Measurements from ENCODE around the gene CABLES1. TPM values are rescaled to one million over a fixed set of nuclear protein-coding genes. Genes with fewer than 3 reads are reported as not detected.

CABLES1 gene
- total and polyA plus RNA-seq, 2 of the 8 experiments (the other 6 are each of a cell fraction or from before 2014, with no cell fraction given): 9.2 to 26.4 TPM

DNA sequence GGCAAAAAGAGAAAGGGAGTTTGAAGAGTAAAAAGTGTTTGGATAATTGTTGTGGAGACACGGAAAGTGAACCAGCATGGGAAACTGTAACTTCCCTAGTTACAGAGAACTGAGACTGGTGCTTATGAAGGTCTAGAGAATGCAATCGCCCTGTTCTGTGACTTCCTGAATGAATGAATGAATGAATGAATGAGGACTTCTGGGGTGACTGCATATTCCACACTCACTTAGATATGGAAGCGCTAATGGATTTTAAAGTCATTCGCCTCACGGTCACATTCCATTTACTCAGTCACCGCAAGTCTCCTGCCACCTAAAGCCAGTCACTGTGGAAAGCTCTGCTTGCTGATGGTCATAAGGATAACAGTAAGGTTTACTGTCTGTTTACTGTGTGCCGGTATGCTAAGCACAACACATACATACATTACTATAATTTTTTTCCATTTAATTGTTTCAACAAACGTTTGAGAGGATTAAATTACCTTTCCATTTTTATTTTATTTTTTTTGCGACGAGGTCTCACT, 138.2 kb downstream of the CABLES1 start:
- H2BK5ac ChIP-seq (ENCODE audit: low read depth, low read length): 0 out of 2 replicates have a peak overlapping the region, but pooled peaks have one; percentile 56
- no peak overlapping the region for H3K23ac ChIP-seq (ENCODE audit: insufficient read length)
- no peak overlapping the region for H2BK15ac ChIP-seq (ENCODE audit: low read length)
- H3K79me1 ChIP-seq (ENCODE audit: low read depth, low read length): no peaks in the 10 kb centered on the region
- no peak overlapping the region for H4K5ac ChIP-seq (ENCODE audit: insufficient read length, low read depth, low read length)
- H3K4me1 ChIP-seq (replicated peaks in 1 of 4; ENCODE audit: control insufficient read depth in 3 of 4, insufficient read depth in 4 of 4, low read length in 3 of 4): 0 out of 7 replicates have a peak, but pooled peaks cover 0 to 2% (median 0%) of the 10 kb centered on the region in 4 experiments
- 91 to 100% methylated on average over 2 to 10 of the region's 10 CpGs for WGBS, 2 experiments (ENCODE audit: extremely low coverage in 1 of 2, insufficient coverage in 1 of 2, insufficient read length in 1 of 2, insufficient replicate concordance in 2 of 2, low coverage in 1 of 2, low lambda C conversion rate in 2 of 2, missing lambda C conversion rate in 1 of 2)
- no peak overlapping the region for H3K9ac ChIP-seq (replicated peaks in 1 of 4; ENCODE audit: extremely low read depth in 1 of 4, low read depth in 3 of 4, low read length in 3 of 4)
- no peak overlapping the region for H2BK120ac ChIP-seq (replicated peaks; ENCODE audit: low read depth, low read length)
- no peak overlapping the region for H3K4ac ChIP-seq (replicated peaks; ENCODE audit: insufficient read length, low read depth, low read length)
- peak overlapping the region; percentile 88; the same call in 1 of the 2 replicates for H2AK5ac ChIP-seq (ENCODE audit: low read depth, low read length)
- CTCF ChIA-PET (ENCODE audit: partially characterized antibody): interaction anchor here (3.8 kb wide), 1 partner anchor 13 kb away, joined by 18 read pairs; no protein-coding TSS in a partner anchor
- no peak for DNase-seq (ENCODE audit: low read depth in 1 of 2, low spot score in 2 of 2)
- no peak overlapping the region for H3K4me2 ChIP-seq (ENCODE audit: insufficient read depth in 1 of 2, low read depth in 2 of 2, low read length in 2 of 2)
- no peak overlapping the region for H2AFZ ChIP-seq (ENCODE audit: low read length)
- no peak overlapping the region for H3K56ac ChIP-seq (replicated peaks; ENCODE audit: insufficient read length, low read depth, low read length)
- no peaks in the 10 kb centered on the region for H3K27me3 ChIP-seq (replicated peaks in 1 of 4; ENCODE audit: control insufficient read depth in 3 of 4, extremely low read depth in 1 of 4, insufficient read depth in 3 of 4, low read length in 3 of 4)
- no peak overlapping the region for H4K91ac ChIP-seq (replicated peaks; ENCODE audit: insufficient read length, low read length)
- H3K18ac ChIP-seq (ENCODE audit: extremely low read depth, low read length): no peak overlapping the region
- no peak overlapping the region for H3K14ac ChIP-seq (ENCODE audit: insufficient read length)
- H3K36me3 ChIP-seq (ENCODE audit: control insufficient read depth in 2 of 4, insufficient read depth in 4 of 4, low read length in 3 of 4): peaks cover 0 to 3% (median 0%) of the 10 kb centered on the region in 4 experiments; a peak in 3 of 8 replicates
- H3K4me3 ChIP-seq (ENCODE audit: extremely low read depth in 1 of 4, insufficient read depth in 2 of 4, low read depth in 3 of 4, low read length in 4 of 4): no peak overlapping the region
- H2BK20ac ChIP-seq (ENCODE audit: low read length): peak overlapping the region; percentile 86; the same call in 1 of the 2 replicates
- peaks cover 31 to 46% of the 10 kb centered on the region in 2 experiments for H3K9me3 ChIP-seq (ENCODE audit: insufficient read depth in 2 of 2, low read depth in 1 of 2, low read length in 1 of 2)
- POLR2A ChIA-PET (ENCODE audit: partially characterized antibody): interaction anchor here (2.8 kb wide), 1 partner anchor 14 kb away, joined by 7 read pairs; no protein-coding TSS in a partner anchor
- H3K79me2 ChIP-seq (ENCODE audit: control insufficient read depth in 1 of 2, insufficient read depth in 2 of 2, low read length in 2 of 2): no peaks in the 10 kb centered on the region
- FAIRE-seq: no peak
- peaks cover 0 to 2% of the 10 kb centered on the region in 2 experiments for H4K20me1 ChIP-seq (replicated peaks in 1 of 2; ENCODE audit: control insufficient read depth in 1 of 2, insufficient read depth in 2 of 2, low read length in 2 of 2)
- H3K23me2 ChIP-seq (ENCODE audit: low read depth, low read length): peaks cover 3% of the 10 kb centered on the region; the same call in 1 of the 2 replicates
- peak overlapping the region; percentile 96 for H2BK12ac ChIP-seq (ENCODE audit: low read depth, low read length)
- no peak overlapping the region for H3K27ac ChIP-seq (ENCODE audit: low read depth, low read length)
- H4K8ac ChIP-seq (ENCODE audit: extremely low read depth, insufficient read depth, low read length): no peak overlapping the region
- TF ChIP-seq FOSL1 (IDR thresholded peaks at IDR 0.05; ENCODE audit: insufficient read depth, low read depth, low read length): no peak
- no peak for TF ChIP-seq ZNF274 (IDR thresholded peaks at IDR 0.05; ENCODE audit: borderline replicate concordance, extremely low read depth, low read length)
- no peak for TF ChIP-seq BRCA1 (IDR thresholded peaks at IDR 0.05; ENCODE audit: low read depth, low read length)
- TF ChIP-seq, protein P1, sequence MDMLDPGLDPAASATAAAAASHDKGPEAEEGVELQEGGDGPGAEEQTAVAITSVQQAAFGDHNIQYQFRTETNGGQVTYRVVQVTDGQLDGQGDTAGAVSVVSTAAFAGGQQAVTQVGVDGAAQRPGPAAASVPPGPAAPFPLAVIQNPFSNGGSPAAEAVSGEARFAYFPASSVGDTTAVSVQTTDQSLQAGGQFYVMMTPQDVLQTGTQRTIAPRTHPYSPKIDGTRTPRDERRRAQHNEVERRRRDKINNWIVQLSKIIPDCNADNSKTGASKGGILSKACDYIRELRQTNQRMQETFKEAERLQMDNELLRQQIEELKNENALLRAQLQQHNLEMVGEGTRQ (IDR thresholded peaks at IDR 0.05; ENCODE audit: low read length): no peak
- no peak for TF ChIP-seq EP300 (IDR thresholded peaks at IDR 0.05; ENCODE audit: borderline replicate concordance in 1 of 2, low read depth in 2 of 2, low read length in 2 of 2)
- no peak for TF ChIP-seq RNF2 (IDR thresholded peaks at IDR 0.05; ENCODE audit: borderline replicate concordance, low read depth, low read length, missing control alignments, poor library complexity, severe bottlenecking)
- no peak for TF ChIP-seq BACH1 (IDR thresholded peaks at IDR 0.05; ENCODE audit: low read length)
- no peak for TF ChIP-seq POLR2AphosphoS5 (IDR thresholded peaks at IDR 0.05; ENCODE audit: low read depth, low read length)
- TF ChIP-seq TEAD4 (IDR thresholded peaks at IDR 0.05; ENCODE audit: low read depth, low read length): no peak
- TF ChIP-seq RBBP5 (IDR thresholded peaks at IDR 0.05; ENCODE audit: borderline replicate concordance, low read depth, low read length): no peak
- TF ChIP-seq SIN3A (conservative IDR thresholded peaks at IDR 0.05 in 1 of 2, IDR thresholded peaks at IDR 0.05 in 1 of 2; ENCODE audit: low read depth in 1 of 2, low read length in 2 of 2): no peak
